Raji (cell line): ENCODE results near the gene AGAP1.

Experiments
- POLR2A ChIP-seq: IDR thresholded peaks from 2 replicates; pipeline ENCODE4 v1.6.1; 2011; ENCODE audit warnings: low read depth, low read length, control low read depth; ENCODE audit not compliant: insufficient read depth

Gene AGAP1

DNA sequence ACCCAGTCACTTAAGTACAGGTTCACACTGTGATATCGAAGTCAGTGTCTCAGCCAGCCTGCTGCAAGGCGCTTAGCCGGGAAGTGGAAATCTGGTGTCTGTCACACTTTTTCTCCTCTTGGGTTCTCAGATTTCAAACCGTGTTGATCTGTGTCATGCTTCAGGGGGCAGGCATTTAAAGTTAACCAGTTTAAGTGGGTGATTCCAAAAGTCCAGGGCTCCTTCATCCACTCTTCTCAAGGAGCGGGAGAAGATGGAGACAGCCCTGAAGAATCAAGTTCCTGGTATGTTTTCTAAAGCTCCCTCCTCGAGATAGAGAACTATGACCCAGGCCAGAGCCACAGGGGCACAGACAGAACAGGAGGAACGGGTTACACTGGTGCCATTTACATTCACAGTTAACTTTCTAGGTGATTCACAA, 342.7 kb downstream of the AGAP1 start:
- no peak for TF ChIP-seq POLR2A

DNA sequence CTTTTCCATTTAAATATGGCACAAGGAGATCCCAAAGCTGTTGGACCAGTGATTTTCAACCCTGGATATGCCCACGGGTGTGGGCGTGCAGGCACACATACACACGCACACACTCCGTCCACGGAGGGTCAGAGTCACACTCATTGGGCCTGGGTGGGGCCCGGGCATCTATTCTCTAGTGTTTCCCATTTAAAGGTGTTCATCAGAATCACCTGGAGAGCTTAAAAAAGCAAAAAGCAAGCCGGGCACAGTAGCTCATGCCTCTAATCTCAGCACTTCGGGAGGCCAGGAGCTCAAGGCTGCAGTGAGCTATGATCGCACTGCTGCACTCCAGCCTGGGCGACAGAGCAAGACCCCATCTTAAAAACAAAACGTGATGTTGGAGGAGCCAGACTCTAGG, 345.4 kb downstream of the AGAP1 start:
- TF ChIP-seq POLR2A, result no peak

DNA sequence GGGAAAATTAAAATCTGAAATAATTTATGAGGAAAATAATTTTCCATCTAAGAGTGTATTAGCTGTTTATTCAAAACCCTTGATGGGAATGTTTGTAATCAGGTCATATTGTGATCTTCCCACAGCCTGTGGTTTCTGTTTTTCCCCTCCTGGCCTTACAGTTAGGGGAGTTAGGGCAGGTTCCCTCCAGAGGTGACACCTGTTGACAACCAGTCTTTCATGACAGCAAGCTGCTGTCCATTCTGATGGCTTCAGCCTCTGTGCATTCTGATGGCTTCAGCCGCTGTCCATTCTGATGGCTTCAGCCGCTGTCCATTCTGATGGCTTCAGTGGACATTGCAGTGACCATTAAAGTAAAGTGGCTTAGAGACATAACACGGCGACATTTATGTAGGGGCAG, 346.1 kb downstream of the AGAP1 start:
- no peak for TF ChIP-seq POLR2A

DNA sequence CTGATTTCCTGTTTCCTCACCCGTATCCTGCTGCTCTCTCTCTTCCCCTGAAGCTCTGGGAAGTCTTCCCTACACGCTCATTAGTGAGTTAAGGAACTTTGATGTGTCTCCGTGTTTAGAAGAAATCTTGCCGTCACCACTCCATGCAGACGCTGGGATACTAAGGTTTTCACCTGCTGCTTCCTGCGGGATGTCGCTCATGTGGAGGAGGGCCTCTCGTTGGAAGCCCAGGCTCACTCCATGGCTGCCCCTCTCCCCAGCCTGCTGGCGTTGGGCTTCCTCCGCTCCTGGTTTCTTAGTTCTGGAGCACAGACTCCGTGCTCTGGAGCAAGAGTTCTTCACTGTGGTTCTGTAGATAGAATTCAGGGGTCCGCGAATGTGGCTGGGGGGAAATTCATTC, 348.0 kb downstream of the AGAP1 start:
- no peak for TF ChIP-seq POLR2A

DNA sequence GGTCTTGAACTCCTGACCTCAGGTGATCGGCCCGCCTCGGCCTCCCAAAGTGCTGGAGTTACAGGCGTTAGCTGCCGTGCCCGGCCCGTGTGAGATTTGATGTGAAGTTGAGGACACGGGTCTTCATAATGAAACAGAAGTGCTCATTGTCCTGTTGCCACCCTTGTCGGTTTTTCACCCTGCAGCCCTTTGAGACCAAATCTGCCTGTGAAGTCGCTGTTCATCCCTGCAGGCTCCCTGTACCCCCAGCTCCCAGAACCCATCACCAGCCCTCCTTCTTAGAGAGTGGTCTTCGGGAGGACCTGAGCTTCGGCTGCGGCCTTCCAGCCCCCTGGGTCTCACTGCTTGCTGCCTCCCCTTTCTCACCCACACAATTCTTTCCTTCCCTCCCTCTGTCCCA, 349.1 kb downstream of the AGAP1 start:
- no peak for TF ChIP-seq POLR2A

DNA sequence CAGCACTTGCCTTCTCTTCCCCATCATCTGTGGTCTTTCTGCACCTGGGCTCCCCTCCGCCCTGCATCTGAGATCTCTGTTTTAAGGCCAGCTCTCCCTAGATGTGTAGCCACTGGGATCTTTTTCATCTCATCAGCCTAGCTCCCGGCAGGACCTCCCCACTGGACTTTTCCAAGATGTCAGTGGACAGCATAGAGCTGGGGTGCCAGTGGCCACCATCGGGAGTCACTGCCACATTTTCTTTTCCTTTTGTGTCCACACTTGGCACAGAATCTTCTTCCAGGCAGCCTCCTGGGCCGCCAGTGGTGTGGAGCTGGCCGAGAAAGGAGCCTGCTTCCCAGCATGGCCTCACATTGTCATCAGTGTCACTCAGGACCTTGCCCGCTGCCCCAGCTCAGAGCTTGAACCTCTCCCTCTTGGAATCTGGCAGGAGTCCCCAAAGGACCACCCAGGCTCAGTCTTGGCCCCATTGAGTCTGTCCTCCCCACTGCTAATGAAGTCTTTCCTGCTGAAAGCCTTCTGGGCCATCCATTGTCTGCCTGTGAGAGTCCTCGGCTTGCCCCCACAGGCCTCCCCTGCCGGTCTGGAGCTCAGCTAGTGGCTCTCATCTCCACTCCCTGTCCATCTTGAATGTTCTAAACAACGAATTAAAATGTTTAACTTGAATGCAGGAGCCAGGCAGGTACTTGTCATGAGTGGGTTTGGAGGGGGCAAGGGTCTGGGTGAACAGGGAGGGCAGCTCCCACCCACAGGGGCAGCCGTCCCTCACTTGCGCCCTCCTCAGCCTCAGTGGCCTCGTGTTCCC, 349.9 kb downstream of the AGAP1 start:
- TF ChIP-seq POLR2A, result no peak

DNA sequence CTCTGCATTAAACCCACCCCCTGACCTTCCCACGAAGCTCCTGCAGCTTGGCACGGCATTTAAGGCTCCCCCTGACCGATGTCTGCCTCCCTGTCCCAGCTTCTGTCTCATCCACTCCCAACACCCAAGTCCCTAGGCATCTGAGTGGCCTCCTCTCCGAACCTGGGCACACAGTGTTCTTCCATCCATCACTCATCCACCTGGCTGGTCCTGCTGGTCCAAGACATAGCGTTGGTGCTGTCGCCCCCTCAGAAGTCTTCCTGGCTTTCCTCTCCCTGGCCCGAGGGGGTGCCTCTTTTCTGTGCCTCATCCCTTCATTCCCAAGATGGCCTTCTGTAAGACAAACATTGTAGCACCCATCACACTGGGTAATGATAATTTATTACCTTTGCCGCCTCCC, 350.7 kb downstream of the AGAP1 start:
- no peak for TF ChIP-seq POLR2A

GRCh38 chr2:235845245-235845644, 351.4 kb downstream of the AGAP1 start:
- no peak for TF ChIP-seq POLR2A

DNA sequence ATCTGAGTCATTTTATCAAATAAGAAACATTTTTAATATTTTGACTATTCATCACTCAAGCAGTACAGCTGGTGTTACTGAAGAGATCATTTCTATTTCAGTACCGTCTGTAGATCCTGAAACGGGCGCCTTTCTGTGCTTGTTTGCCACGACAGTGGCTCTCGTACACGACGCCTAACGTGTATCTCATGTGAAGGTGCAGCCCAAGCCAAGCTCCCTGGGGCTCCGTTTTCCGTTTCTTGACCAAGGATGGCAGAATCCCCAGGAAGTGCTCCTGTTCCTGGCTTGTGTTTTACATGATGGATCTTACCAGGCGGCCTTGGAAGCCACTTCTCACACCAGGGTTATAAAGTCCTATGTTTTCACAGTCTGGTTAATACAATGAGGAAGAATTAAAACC, 353.7 kb downstream of the AGAP1 start:
- TF ChIP-seq POLR2A, result no peak

GRCh38 chr2:235848055-235848454, 354.2 kb downstream of the AGAP1 start:
- TF ChIP-seq POLR2A, result no peak

DNA sequence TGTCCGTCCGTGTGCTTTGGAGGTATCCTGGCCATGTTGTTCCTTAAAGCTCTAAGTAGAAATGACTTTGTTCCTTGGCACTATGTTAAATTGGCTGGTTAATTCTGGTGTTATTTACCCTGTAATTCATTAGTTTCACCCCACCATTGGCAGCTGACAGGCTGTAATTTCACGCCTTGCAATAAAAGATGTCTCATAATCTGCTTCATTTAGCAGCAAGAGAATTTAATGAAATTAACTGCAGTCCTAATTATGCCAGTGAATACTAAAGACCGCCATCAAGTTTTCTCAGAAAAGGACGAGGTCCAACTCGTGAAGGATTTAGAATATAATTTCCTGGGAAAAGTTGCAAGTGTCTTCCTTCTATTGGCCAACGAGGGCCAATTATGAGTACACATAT, 355.1 kb downstream of the AGAP1 start:
- TF ChIP-seq POLR2A, result no peak

- no peak for TF ChIP-seq POLR2A
Observed at GRCh38 chr2:235849489-235849888, 355.6 kb downstream of the AGAP1 start.

DNA sequence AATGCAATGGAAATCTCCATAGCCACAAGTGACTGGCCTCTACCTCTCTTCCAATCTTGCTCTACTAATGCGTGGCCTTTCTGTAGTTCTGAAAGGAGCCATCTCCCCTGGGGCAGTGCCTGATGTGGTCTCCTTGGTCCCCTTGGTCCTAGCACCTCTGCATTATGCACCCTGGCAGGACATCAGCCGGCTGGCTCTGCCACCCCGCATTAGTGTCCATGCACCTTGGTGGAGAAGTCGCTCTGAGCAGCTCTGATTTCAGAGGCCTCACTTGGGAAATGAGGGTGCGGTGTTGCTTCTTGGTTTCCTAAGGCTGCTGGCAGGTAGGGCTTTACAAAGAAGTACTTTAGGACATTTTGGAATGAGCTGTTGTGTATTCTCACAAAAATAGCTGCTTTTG, 356.4 kb downstream of the AGAP1 start:
- no peak for TF ChIP-seq POLR2A

DNA sequence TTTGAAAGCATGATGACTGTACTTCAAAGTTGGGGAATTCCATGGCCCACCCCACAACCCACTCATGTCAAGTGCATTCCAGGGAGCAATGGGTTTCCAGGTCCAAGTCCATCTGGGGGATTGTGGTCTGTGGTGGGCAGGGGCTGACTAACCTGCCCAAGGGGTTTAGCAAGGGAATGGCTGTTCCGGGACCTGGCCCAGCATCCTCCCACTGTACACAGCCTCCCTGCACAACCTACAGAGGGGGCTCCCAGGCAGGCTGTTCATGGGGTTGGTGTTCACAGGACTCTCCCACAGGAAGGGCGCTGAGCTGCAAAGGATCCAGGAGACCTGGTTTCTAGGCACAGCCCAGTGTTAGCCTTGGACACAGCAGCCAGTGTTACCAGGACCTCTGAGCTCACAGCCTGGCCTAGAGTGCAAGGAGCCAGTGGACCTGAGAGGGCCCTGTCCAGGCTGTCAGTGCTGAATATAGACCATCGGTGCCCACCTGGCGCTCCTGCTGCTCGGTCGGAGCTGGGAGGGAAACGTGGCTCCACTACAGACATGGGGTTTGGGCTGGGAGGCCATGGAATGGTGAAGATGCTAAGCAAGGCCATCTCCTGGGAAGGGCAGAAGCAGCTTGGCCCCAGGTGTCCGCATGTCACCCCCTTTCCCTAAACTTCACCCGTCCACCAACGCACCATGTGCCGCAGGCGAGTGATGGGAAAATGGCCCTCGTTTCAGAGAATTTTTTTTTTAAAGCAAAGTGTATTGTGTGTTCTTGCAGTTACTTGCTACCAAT, 357.1 kb downstream of the AGAP1 start:
- no peak for TF ChIP-seq POLR2A

- TF ChIP-seq POLR2A, result no peak
Observed at GRCh38 chr2:235851828-235852525, 358.1 kb downstream of the AGAP1 start.

DNA sequence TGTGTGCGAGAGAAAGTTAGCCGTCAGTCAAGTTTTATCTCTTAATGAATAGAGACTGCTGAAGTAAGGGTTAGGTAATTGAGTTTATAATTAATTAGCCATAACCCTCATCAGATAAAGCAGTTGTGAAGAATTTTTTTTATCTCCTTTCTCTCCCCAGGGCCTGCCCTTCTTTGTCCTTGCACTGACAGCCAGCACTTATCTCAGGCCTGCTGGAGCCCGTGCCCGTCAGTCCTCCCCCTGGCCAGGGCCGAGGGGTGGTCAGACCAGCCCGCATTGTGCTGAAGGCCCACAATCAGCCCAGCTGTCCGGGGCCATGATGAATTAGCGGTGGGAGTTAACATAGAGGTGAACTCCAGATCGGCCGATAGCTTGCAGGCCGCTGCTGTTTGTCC, 358.7 kb downstream of the AGAP1 start:
- TF ChIP-seq POLR2A, result no peak
